HG03575 (cell line): ENCODE data around the gene SECISBP2.

Experiments used
- ATAC-seq: cut with Tn5 transposase; IDR thresholded peaks from one replicate; pipeline ENCODE4 v1.9.1; 2021; ENCODE audit not compliant: unreplicated experiment, insufficient number of reproducible peaks, low FRiP score; ENCODE audit errors: extremely low read depth

SECISBP2 gene

GRCh38 chr9:89390068-89390555 lies 71.8 kb downstream of the SECISBP2 start:
- no peak for ATAC-seq

- ATAC-seq = no peak
These were observed 72.3 kb downstream of the SECISBP2 start for GRCh38 chr9:89390578-89391116.

DNA sequence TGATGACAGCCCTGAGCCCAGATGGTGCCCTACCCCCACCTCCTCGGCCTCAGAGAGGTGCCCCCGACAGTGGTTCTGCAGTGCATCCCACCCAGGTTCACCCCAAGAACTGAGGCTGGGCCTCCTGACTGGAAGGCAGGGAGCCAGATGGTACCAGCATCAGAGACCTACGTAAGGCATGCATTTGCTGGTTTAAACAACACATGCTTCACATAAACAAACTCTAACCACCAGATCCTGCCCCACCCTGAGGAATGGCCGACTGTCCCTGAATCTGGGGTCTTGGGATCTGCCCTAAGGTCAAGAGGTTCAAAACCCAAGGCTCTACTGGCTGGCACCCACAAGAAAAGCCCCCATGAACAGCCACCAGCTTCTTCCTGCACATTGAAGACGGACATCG lies 73.3 kb downstream of the SECISBP2 start:
- ATAC-seq = no peak

DNA sequence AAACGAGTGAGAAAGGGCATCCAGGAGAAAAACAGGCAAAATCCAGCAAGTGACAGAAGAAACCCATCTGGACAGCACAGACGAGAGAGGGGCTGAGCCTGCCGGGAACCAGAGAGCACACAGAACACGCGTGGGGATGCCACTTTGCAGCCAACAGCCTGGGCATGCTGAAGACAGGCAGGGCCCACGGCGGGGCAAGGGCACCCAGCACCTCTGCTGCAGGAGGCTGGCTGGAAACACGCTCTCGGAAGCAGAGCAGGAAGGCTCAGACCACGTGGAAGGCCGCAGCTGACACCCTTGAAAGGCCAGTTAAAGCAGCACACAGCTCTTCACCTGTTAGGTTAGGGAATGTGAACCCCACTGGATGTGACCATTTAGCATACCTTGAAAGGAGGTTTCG lies 76.1 kb downstream of the SECISBP2 start:
- ATAC-seq = no peak

DNA sequence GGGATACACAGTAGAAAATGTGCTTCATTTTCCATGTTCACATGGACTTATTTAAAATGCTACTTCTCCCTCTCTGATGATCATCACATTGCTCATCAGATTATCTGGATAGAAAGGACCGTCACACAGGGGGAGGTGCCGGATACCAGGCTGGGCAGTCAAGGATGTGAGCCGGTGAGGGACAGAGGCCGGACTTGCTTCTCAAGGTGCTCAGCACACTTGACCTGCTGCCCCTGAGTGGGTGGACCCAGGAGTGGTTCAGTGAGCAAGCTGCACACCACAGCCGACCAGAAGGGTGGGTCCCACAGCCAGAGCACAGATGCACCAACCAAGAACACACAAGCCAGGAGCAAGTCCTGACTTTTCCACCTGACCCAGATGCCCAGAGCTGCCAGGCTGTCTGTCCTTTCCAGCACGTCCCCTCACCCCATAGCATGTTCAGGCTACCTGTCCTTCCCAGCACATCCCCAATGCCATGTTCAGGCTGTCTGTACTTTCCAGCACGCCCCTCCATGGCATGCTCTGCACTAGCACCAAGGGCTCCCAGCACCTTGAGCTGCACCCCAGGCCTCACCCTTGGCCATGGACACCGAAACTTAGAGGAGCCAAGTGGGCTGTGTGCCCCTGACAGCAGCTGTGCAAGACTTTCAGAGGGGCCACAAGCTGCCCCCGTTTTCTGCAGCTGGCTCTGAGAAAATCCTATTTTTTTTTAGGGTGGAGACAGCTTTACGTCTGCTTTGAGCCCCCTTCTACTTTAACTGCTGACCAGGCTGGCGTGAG lies 77.8 kb downstream of the SECISBP2 start:
- no peak for ATAC-seq

- no peak for ATAC-seq
These were observed 79.2 kb downstream of the SECISBP2 start for GRCh38 chr9:89397471-89397870.

- no peak for ATAC-seq
These were observed 80.3 kb downstream of the SECISBP2 start for GRCh38 chr9:89398621-89399020.

GRCh38 chr9:89400403-89401116 lies 82.3 kb downstream of the SECISBP2 start:
- ATAC-seq = no peak

DNA sequence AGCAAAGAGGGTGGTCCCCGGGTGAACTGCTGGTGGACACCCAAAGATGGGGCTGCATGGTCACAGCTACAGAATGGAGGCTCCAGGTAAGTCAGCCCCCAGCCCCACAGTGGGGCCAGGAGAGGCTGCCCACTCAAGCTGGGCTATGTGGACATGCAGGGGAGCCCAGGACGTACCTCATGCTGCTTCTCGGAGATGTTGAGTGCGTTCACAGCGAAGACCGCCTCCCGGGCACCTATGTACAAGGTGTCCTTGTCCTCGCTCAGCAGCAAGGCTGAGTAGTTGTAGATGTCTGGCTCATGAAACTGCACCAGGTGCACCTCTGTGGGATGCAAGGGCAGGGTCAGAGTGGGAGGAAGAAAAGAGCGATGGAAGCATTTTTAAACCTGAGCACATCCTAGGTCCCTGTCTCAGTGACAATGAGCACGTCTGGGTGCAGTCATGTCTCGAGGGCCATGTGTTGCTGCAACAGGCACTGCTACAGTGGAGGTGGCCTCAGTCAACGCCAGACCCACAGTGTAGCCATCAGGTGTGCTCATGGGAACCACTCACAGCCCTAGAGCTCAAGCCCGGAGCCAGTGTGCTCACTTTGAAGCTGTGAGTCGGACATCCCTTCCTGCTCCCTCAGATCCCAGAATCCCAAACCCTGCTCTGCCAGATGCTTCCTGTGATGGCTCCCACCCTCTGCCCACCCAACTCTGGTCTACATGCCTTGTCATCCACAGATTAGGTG lies 84.6 kb downstream of the SECISBP2 start:
- ATAC-seq = no peak

DNA sequence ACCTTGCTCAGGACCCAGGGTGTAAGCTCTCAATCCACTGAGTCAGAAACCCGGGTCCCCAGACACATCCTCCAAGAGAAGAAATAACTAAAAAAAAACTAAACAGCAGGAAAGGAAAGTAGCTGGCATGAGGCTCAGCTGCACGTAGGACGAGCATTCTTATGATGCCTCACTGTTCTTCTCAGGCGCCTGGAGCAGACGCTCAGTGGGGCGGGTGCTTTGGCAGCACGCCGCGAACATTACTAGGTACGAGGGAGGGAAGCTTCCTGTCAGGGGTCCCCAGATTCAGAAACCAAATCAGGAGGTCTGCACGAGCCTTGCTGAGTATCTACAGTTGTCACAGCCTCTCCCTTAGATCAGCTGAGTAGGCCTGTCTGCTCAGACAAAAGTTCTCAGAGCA lies 85.8 kb downstream of the SECISBP2 start:
- no peak for ATAC-seq

DNA sequence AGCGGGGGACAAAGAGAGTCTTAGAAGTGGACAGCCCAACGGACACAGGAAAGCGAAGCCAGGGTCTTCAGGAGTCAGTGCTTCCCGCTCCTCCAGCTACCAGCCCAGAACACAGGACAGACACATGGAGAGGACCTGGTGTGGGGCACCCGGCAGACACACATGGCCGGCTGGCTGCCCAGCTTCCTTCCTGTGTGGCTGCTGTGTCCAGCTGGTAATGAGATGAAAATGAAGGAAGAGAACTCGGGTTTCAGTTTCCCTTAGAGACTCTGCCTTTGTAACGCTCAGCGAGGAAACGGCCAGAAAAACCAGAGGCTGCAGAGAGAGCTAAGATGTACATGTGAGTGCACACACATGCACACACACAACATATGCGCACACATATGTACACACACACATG lies 87.5 kb downstream of the SECISBP2 start:
- ATAC-seq = no peak

GRCh38 chr9:89407070-89407469 lies 88.8 kb downstream of the SECISBP2 start:
- no peak for ATAC-seq

GRCh38 chr9:89408628-89409101 lies 90.4 kb downstream of the SECISBP2 start:
- no peak for ATAC-seq
